Stimulated activated naive CD8-positive, alpha-beta T cell treated with anti-CD3 and anti-CD28 coated beads, Interleukin-15, Interleukin-2, amounts not matched to agents 100 ng/mL and 50 ng/mL, for 24 hours (primary cell): ENCODE results near the gene PDE3B.
"Not testable (repeated sequence)": the region's sequence is repeated elsewhere in the genome, so short reads cannot be mapped to it uniquely, and the experiment has no call there.

Source experiments
- H3K27ac Mint-ChIP-seq: one replicate; pipeline ENCODE4 v1.8.0; 2021; ENCODE audit warnings: mild to moderate bottlenecking, mixed read lengths
- H3K27me3 Mint-ChIP-seq: one replicate; pipeline ENCODE4 v1.8.0; 2021; ENCODE audit warnings: mixed read lengths
- H3K36me3 Mint-ChIP-seq: one replicate; pipeline ENCODE4 v1.8.0; 2021; ENCODE audit warnings: low read depth, mixed read lengths
- H3K4me1 Mint-ChIP-seq: one replicate; pipeline ENCODE4 v1.8.0; 2021; ENCODE audit warnings: low read depth, mixed read lengths
- H3K4me3 Mint-ChIP-seq: one replicate; pipeline ENCODE4 v1.8.0; 2021; ENCODE audit warnings: mild to moderate bottlenecking, mixed read lengths
- H3K9me3 Mint-ChIP-seq: one replicate; pipeline ENCODE4 v1.8.0; 2021; ENCODE audit warnings: mixed read lengths

The PDE3B gene

DNA sequence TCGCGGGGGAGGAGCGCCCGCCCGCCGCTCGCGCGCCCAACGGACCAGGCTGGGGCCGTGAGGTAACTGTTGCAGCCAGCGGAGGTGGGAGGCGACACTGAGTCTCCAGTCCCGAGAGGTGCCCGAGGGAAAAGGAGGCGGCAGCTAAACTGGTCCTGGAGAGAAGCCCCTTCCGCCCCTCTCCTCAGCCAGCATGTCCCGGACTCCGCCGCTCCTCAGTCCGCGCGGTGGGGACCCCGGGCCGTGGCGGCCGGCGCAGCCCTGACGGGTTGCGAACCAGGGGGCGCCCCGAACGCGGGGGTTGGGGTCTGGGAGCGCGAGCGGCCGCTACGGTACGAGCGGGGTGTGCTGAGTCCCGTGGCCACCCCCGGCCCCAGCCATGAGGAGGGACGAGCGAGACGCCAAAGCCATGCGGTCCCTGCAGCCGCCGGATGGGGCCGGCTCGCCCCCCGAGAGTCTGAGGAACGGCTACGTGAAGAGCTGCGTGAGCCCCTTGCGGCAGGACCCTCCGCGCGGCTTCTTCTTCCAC lies at the start of gene PDE3B:
TSS of gene PDE3B (plus strand) at position 108 of the 529 bp plus-strand sequence. CDS start at position 380, 272 bp downstream.
- Mint-ChIP-seq H3K4me3 (peak within 1 kb of the TSS; percentile 93), H3K27me3 (peaks cover 6% of the 10 kb centered on the region), H3K36me3 (peaks cover 49% of the 10 kb centered on the region), H3K9me3 (no peaks in the 10 kb centered on the region), H3K4me1 (peaks cover 59% of the 10 kb centered on the region), H3K27ac (peak within 1 kb of the TSS; percentile 92)

DNA sequence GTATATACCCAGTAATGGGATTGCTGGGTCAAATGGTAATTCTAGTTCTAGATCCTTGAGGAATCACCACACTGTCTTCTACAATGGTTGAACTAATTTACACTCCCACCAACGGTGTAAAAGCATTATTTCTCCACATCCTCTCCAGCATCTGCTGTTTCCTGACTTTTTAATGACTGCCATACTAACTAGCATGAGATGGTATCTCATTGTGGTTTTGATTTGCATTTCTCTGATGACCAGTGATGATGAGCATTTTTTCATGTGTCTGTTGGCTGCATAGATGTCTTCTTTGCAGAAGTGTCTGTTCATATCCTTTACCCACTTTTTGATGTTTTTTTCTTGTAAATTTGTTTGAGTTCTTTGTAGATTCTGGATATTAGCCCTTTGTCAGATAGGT lies 48.3 kb upstream of the PDE3B start:
- not testable (repeated sequence) for H3K27me3 Mint-ChIP-seq, H3K4me3 Mint-ChIP-seq, H3K27ac Mint-ChIP-seq
- Mint-ChIP-seq H3K9me3 (peaks cover 23% of the 10 kb centered on the region), H3K4me1 (peaks cover 11% of the 10 kb centered on the region), H3K36me3 (peaks cover 64% of the 10 kb centered on the region)

DNA sequence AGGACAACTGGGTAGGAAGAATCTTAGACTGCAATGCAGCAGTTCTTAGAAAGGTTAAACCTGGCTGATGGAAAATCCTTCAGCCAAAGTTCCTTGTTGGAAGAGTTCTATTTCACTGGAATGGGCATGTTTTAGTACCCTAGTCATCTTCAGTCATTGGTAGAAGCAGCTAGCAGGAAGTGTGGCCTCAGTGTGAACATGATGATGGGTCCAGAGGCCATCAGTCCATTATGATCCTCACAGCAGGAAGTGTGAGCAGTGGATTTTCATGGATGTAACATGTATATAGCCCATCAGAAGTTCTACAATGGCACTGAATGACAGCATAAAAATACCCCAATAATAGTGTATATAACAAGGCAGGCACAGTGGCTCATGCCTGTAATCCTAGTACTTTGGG lies 35.9 kb upstream of the PDE3B start:
- no peak overlapping the region for H3K27ac Mint-ChIP-seq
- peaks cover 3% of the 10 kb centered on the region for H3K9me3 Mint-ChIP-seq
- no peaks in the 10 kb centered on the region for H3K27me3 Mint-ChIP-seq
- H3K36me3 Mint-ChIP-seq: peaks cover 74% of the 10 kb centered on the region
- no peak overlapping the region for H3K4me3 Mint-ChIP-seq
- peaks cover 15% of the 10 kb centered on the region for H3K4me1 Mint-ChIP-seq

DNA sequence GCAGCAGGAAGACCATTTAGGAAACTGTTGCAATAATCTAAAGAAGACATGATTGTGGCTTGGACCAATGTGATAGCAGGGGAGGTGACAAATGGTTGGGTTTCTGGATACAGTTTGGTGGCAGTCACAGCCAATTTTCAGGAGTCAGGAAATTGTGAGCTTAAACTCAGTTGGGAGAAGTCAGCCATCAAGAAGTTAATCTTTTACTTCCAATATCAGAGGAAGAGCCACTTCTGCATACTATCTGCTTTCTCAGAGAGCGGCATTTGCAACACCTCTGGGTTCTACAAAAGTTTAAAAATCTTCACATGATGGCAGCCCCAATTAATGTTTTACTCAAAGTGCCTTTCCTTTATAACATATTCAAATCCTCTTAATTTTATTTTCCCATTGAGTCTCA lies 33.7 kb upstream of the PDE3B start:
- Mint-ChIP-seq H3K9me3 (no peaks in the 10 kb centered on the region), H3K4me3 (no peak overlapping the region), H3K4me1 (peaks cover 32% of the 10 kb centered on the region), H3K27me3 (no peaks in the 10 kb centered on the region), H3K36me3 (peaks cover 68% of the 10 kb centered on the region), H3K27ac (no peak overlapping the region)

DNA sequence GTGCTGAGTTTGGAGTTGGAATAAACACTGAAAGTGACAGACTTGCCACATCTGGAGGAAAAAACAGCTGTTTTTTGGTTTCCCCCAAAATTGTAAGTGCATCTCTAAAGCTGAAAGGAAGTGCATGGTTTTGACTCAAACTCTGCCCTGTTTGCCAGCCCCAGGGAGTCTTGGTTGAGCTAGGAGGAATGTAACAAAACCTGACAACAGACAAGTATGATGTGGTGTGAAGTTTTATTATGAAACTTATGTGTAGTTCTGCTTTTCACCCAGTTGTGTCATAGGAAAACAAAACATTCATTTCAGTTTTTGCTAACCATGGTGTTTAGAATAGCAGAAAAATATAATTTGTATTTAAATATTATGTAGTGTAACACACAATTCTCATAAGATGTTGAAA lies 31.7 kb upstream of the PDE3B start:
- H3K4me3 Mint-ChIP-seq: no peak overlapping the region
- H3K9me3 Mint-ChIP-seq: no peaks in the 10 kb centered on the region
- H3K4me1 Mint-ChIP-seq: peaks cover 42% of the 10 kb centered on the region
- H3K36me3 Mint-ChIP-seq: peaks cover 59% of the 10 kb centered on the region
- H3K27ac Mint-ChIP-seq: peak overlapping the region; percentile 45
- no peaks in the 10 kb centered on the region for H3K27me3 Mint-ChIP-seq

DNA sequence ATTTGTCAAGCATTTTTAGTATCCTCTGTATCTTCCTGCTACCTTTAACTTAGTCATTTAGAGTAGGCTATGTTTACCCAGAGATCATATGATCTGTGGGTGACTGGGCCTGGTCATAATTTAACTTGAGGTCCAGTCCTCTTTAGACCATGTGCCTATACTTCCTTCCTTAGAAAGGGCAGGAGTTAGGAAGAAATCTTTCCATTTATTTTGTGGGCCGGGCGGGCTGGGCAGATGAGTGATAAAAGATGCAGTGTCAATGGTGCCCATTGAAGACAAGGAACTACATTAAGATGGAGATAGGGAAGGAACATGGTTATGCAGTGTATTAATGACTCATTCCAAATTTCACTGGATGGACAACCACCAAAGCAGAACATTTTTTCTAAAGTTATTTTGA lies 30.9 kb upstream of the PDE3B start:
- Mint-ChIP-seq H3K9me3 (no peaks in the 10 kb centered on the region), H3K27me3 (no peaks in the 10 kb centered on the region), H3K27ac (no peak overlapping the region), H3K4me3 (no peak overlapping the region), H3K4me1 (peaks cover 44% of the 10 kb centered on the region), H3K36me3 (peaks cover 59% of the 10 kb centered on the region)

DNA sequence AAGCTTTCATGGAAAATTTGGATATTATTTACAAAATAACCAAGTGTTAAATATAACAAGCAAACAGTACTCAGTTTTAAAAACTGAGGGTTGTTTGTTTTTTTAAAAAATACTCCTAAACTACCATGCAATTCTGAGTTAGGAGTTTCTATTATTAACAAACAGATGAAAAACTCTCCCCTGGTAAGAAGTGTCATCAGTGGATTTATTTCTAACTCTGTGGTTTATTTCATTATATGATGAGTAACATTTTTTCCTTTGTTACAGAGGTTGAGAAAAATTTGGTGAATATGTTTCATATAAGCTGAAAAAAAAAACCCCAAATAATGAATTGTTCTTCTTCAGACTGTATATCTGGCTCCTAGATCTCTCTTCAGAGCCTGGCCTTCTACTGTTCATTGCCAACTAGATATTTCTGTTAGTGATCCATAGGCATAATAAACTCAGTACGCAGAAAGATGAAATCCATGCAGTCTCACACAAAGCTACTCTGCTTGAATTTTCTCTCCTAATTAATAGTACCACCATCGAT lies 29.4 kb upstream of the PDE3B start:
- H3K9me3 Mint-ChIP-seq: no peaks in the 10 kb centered on the region
- peaks cover 62% of the 10 kb centered on the region for H3K36me3 Mint-ChIP-seq
- H3K4me1 Mint-ChIP-seq: peaks cover 51% of the 10 kb centered on the region
- H3K27me3 Mint-ChIP-seq: no peaks in the 10 kb centered on the region
- H3K27ac Mint-ChIP-seq: peak overlapping the region; percentile 6
- H3K4me3 Mint-ChIP-seq: no peak overlapping the region

DNA sequence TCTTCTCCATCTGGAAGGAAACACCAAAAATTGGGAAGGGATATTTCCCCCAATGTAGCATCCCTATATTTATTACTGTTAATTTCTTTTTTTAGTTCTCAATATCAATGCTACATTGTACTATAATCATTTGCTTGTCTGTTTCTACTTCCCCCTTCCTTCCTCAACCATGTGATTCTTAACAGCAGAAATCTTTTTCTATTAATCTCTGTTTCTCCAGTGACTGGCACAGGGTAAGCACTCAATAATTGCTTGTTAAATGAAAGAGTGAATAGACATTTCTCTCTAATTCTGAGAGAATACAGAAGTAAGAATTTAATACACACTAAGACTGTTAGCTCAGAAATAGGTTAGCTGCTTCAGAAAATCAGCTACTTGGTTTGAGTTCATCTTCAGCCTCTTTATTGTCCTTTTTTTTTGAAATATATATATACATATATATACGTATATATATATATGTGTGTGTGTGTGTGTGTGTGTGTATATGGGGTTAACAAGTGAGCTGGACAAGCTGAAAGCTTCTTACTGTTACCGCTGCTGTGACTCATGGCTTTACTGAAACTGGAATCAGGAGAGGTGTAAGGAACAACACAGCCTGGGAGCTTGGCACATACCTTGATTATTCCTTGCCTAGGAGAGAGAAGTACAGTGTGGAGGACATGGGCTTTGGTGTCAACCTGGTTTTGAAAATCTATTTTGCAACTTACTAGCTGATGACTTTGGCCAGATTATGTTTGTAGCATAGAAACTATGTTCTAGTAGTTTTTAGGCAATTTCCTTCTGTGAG lies 26.2 kb upstream of the PDE3B start:
- Mint-ChIP-seq H3K36me3 (peaks cover 48% of the 10 kb centered on the region), H3K27ac (no peak overlapping the region), H3K9me3 (no peaks in the 10 kb centered on the region), H3K4me1 (peaks cover 60% of the 10 kb centered on the region), H3K27me3 (no peaks in the 10 kb centered on the region), H3K4me3 (no peak overlapping the region)

DNA sequence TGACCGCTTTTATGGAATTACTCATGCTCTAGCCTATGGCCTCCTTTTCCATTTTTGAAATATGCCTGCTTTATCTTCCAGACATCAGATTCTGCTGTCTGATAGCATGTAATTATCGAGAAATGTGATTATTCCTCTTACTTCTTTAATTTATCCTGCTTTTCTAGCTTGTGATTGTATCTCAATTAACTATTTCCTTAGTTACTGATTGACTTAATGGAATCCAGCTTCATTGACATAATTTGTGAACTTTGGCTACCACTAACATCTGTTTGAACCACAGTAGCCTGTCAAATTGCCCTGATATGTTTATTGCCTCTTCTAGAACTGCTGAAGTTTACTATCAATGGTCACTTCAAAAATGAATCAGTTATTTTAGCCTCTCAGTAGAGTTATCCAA lies 25.5 kb upstream of the PDE3B start:
- Mint-ChIP-seq H3K27ac (no peak overlapping the region), H3K9me3 (no peaks in the 10 kb centered on the region), H3K4me1 (peaks cover 61% of the 10 kb centered on the region), H3K27me3 (no peaks in the 10 kb centered on the region), H3K36me3 (peaks cover 50% of the 10 kb centered on the region), H3K4me3 (no peak overlapping the region)

DNA sequence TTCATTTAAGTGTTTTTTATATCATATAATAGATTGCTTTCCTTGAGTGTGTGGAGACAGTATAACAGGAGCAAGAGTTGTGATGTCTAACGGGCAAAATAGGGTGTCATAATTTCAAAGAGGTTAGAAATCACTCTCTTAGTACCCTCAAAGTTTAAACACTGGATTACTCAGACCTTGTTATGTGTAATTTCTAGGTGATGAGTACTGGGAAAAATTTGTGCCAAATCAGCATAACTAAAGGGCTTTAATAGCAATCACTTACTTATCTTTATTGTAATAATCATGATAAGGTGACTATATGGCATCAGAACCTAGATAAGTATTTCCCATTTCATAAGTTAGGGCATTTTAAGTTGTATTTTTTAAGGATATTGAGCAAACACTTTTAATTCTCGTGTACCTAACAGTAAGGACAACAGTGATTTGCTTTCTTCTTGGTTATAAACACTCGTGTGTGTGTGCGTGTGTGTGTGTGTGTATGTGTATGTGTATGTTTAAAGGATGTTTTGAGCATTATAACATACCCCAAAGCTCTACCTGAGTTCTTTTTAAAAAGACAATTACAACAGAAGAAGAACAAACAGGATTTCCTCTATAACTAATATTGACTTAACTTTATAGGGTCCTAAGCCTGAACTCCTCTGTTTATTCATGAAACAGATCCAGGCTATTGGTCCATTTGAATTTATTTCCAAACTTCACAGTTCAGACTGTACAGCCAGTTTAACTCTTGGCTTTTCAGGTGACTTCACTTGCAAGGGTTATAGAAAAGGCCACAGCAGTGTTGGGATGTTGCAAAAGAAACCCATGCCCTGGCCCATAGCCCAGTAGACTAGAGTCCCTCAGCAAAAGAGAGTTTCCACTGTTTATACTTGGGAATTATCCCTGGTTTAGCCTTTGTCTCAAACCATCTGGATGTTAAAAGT lies 23.7 kb upstream of the PDE3B start:
- Mint-ChIP-seq H3K9me3 (no peaks in the 10 kb centered on the region), H3K4me1 (peaks cover 56% of the 10 kb centered on the region), H3K27ac (no peak overlapping the region), H3K4me3 (no peak overlapping the region), H3K36me3 (peaks cover 50% of the 10 kb centered on the region), H3K27me3 (no peaks in the 10 kb centered on the region)

DNA sequence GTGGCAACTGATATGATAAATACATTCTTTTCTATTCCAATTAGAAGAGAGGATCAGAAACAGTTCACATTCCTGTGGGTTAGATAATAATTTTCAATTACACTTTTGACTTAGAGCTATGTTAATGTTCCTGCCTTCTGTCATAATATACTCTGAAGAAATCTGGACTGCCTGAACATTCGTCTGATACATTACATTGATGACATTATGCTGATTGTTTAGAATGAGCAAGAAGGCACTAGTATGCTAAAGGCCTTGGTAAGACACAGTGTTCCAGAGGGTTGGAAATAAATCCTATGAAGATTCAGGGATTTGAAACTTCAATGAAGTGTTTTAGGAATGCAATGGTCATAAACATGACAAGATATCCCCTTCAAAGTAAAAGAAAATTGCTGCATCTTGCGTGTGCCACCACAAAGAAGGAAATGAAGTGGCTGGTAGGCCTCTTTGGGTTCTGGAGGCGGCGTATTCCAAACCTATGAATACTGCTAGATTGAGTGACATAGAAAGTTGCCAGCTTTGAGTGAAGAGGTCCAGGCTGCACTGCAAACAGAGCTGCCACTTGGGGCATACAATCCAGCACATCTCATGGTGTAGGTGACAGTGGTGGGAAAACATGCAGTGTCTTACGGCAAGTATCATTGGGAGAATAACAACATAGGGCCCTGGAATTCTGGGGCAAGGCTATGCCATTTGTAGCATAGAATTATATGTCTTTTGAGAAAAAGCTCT lies 21.2 kb upstream of the PDE3B start:
- H3K27me3 Mint-ChIP-seq: no peaks in the 10 kb centered on the region
- peaks cover 69% of the 10 kb centered on the region for H3K4me1 Mint-ChIP-seq
- H3K4me3 Mint-ChIP-seq: no peak overlapping the region
- H3K36me3 Mint-ChIP-seq: peaks cover 53% of the 10 kb centered on the region
- H3K9me3 Mint-ChIP-seq: no peaks in the 10 kb centered on the region
- H3K27ac Mint-ChIP-seq: no peak overlapping the region

DNA sequence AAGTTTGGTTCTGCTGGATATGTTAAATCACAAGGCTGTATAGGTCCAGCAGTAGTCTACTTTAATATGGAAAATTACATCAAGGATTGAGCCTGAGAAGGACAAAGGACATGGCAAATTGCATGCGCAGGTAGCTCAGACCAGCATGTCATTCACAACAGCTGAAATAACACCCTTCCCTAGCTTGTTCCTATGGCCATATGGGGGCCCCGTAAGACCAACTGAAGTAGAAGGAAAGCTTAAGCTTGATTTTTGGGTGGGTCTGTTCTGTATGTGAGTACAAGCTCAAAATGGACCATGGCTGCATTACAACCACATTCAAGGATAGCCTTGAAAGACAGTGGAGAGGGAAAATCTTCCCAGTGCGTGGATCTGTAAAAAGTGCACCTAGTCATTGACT lies 20.6 kb upstream of the PDE3B start:
- Mint-ChIP-seq H3K27ac (no peak overlapping the region), H3K36me3 (peaks cover 51% of the 10 kb centered on the region), H3K4me3 (no peak overlapping the region), H3K9me3 (no peaks in the 10 kb centered on the region), H3K4me1 (peaks cover 68% of the 10 kb centered on the region), H3K27me3 (no peaks in the 10 kb centered on the region)

DNA sequence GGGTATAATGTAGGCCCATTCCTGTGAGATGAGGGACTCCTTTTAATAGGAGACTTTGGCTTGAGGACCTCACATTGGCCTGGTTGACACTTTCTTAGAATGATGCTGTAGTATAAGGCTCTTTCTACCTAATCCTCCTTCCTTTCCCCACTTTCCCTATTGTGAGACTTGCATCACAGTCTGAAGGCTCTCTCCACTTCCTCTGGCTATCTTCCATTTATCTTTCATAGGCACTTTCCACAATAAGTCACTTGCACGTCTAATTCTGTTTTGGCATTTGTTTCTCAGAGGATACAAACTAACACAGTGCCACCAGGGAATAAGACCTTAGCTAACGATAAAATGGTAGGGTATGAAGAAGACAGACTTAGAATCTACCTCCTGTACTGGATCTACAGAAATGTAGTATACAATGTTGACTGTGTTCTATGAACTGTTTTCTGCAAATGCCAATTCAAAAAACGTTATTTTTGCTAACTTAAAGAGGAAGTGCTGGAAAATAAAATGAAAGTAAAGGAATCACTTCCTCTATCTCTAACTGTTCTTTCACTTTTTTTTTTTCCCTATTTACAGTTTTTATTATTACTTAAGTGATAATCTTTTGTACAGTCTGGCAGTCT lies 17.9 kb upstream of the PDE3B start:
- Mint-ChIP-seq H3K4me3 (no peak overlapping the region), H3K27ac (no peak overlapping the region), H3K36me3 (peaks cover 42% of the 10 kb centered on the region), H3K9me3 (no peaks in the 10 kb centered on the region), H3K27me3 (no peaks in the 10 kb centered on the region), H3K4me1 (peaks cover 62% of the 10 kb centered on the region)

DNA sequence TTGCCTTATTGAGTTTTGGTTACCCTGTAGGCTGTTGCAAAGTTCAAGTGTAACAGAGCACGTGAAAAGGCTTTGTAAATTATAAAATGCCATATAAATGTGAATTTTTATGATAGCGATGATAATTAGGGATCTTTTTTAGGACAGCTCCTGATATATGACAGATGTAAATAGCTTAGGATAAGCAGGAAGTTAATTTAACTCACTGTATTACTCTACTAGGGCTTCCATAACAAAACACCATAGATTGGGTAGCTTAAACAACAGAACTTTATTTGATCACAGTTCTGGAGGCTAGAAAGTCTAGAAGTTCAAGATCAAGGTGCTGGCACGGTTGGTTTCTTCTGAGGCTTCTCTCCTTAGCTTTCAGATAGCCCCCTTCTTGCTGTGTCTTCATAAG lies 17.0 kb upstream of the PDE3B start:
- Mint-ChIP-seq H3K36me3 (peaks cover 43% of the 10 kb centered on the region), H3K27ac (no peak overlapping the region), H3K9me3 (peaks cover 4% of the 10 kb centered on the region), H3K4me1 (peaks cover 52% of the 10 kb centered on the region), H3K4me3 (no peak overlapping the region), H3K27me3 (no peaks in the 10 kb centered on the region)
